ENCODE measurements around the gene EIF4G1.

- no peak for TF ChIP-seq CTCF (IDR thresholded peaks at IDR 0.05; ENCODE audit: poor library complexity, severe bottlenecking)
- no peak for TF ChIP-seq EZH2 (IDR thresholded peaks at IDR 0.05; ENCODE audit: borderline replicate concordance, insufficient read depth, low read length, poor library complexity, severe bottlenecking)
- TF ChIP-seq REST (IDR thresholded peaks at IDR 0.05; ENCODE audit: borderline replicate concordance): no peak
- TF ChIP-seq POLR2AphosphoS5 (IDR thresholded peaks at IDR 0.05): no peak
- TF ChIP-seq RAD21 (conservative IDR thresholded peaks at IDR 0.05): no peak
- TF ChIP-seq EP300 (conservative IDR thresholded peaks at IDR 0.05; ENCODE audit: poor library complexity, severe bottlenecking): no peak
- TF ChIP-seq SMC3 (conservative IDR thresholded peaks at IDR 0.05; ENCODE audit: poor library complexity): no peak
These were observed 52.3 kb downstream of the EIF4G1 start for GRCh38 chr3:184366619-184367289.

Measured in neural cell (in vitro differentiated cells).